Mammary epithelial cell (primary cell): Measurements from ENCODE around the gene RNU7-1.

Source experiments
- CTCF ChIP-seq, 2 donors: IDR thresholded peaks in 1 of 2; conservative IDR thresholded peaks in 1 of 2; 2 replicates each; pipeline ENCODE4 v1.5.1; 2011 to 2012; ENCODE audit warnings: inconsistent platforms in 2 of 2, low read length in 2 of 2, mild to moderate bottlenecking in 2 of 2, control low read depth in 1 of 2, low read depth in 1 of 2; ENCODE audit not compliant: insufficient read depth in 1 of 2; ENCODE audit errors: extremely low read depth in 1 of 2
- EZH2 ChIP-seq: IDR thresholded peaks from 2 replicates; pipeline ENCODE4 v1.6.1; 2012; ENCODE audit warnings: low read length, inconsistent platforms, borderline replicate concordance

GRCh38 chr12:6915789-6916285 lies 27.8 kb upstream of the RNU7-1 start:
- TF ChIP-seq CTCF (conservative IDR thresholded peaks at IDR 0.05 in 1 of 2, IDR thresholded peaks at IDR 0.05 in 1 of 2; ENCODE audit: extremely low read depth in 1 of 2, insufficient read depth in 1 of 2, low read depth in 1 of 2, low read length in 2 of 2) (no peak), EZH2 (no peak)
